Transverse colon (tissue), 4 donors: Measurements from ENCODE around the gene ZDHHC18. TPM values are rescaled to one million over a fixed set of nuclear protein-coding genes. Genes with fewer than 3 reads are reported as not detected.

Experiments used
- DNase-seq: peaks from one replicate; pipeline ENCODE4 v3.0.0-alpha.2; 2019
- H3K27ac ChIP-seq, 4 donors: fragments of 200-600 bp; sonication (generic); 2 replicates each; pipeline ENCODE4 v1.5.1; 2016 to 2018; ENCODE audit warnings: inconsistent platforms in 4 of 4
- H3K27me3 ChIP-seq: fragments of 200-600 bp; sonication (generic); 2 replicates; pipeline ENCODE4 v1.5.1; 2017; ENCODE audit warnings: inconsistent platforms
- H3K36me3 ChIP-seq, 4 donors: fragments of 200-600 bp; sonication (generic); 2 replicates each; pipeline ENCODE4 v1.5.1; 2017 to 2019; ENCODE audit warnings: inconsistent platforms in 4 of 4
- H3K4me1 ChIP-seq, 4 donors: fragments of 200-600 bp; sonication (generic); 2 replicates each; pipeline ENCODE4 v1.5.1; 2017 to 2020; ENCODE audit warnings: inconsistent platforms in 4 of 4
- H3K4me3 ChIP-seq, 4 donors: fragments of 200-600 bp; sonication (generic); 1 replicate in 1 of 4; 2 replicates in 3 of 4; pipeline versions ENCODE4 v1.5.1 to v1.6.1; 2017 to 2019; ENCODE audit warnings: inconsistent platforms in 4 of 4
- H3K9me3 ChIP-seq, 2 donors: fragments of 200-600 bp; sonication (generic); 2 replicates each; pipeline ENCODE4 v1.5.1; 2017 to 2019; ENCODE audit warnings: inconsistent platforms in 2 of 2
- CTCF ChIP-seq, 5 experiments: fragments of 200-600 bp in 3 of 5; fragments of 450-650 bp in 2 of 5; sonication (generic) in 3 of 5; IDR thresholded peaks; 1 replicate in 2 of 5; 2 replicates in 3 of 5; pipeline ENCODE4 v1.5.1; 2016 to 2017; ENCODE audit warnings: antibody characterized with exemption in 5 of 5, inconsistent platforms in 3 of 5, mild to moderate bottlenecking in 2 of 5, moderate library complexity in 1 of 5
- EP300 ChIP-seq: sonication (generic); formaldehyde crosslinking; IDR thresholded peaks from one replicate; pipeline ENCODE4 v1.6.1; 2017; ENCODE audit warnings: antibody characterized with exemption, low read depth
- POLR2A ChIP-seq: fragments of 450-650 bp; IDR thresholded peaks from one replicate; pipeline ENCODE4 v1.6.1; 2016; ENCODE audit warnings: antibody characterized with exemption, mild to moderate bottlenecking, moderate library complexity
- POLR2AphosphoS5 ChIP-seq, 3 donors: sonication (generic); formaldehyde crosslinking; IDR thresholded peaks; one replicate each; pipeline ENCODE4 v1.6.1; 2016; ENCODE audit warnings: antibody characterized with exemption in 3 of 3
- WGBS, 2 donors: methylation state at CpG; one replicate each; pipeline ENCODE4 v1.1.5; 2018; ENCODE audit warnings: low coverage in 1 of 2; 5-methylcytosine and 5-hydroxymethylcytosine counted together
- in situ Hi-C, 4 donors: fragments of 200-750 bp; cut with MboI; loops; one replicate each; pipeline versions ENCODE4 v1.15.0 to v1.15.1; 2017; ENCODE audit warnings: low sequenced_read_pairs in 3 of 4, low pct_ligation_motif_present in 1 of 4, low pct_unique_long_range_greater_than_20kb in 1 of 4
- intact Hi-C: fragments of 100-400 bp; cut with DNase I; formaldehyde crosslinking; loops from one replicate; pipeline ENCODE4 v1.15.1; 2023; ENCODE audit warnings: low total_unique reads
- total RNA-seq, 4 donors: library from RNA; depleted of rRNA; stranded (reverse); fragments of >200 nt; gene quantifications; one replicate each; pipeline ENCODE4 v1.1.0, GENCODE V29; 2016

ZDHHC18 gene
- total RNA-seq, 4 donors from 2014 or later: 4.4 to 37.3 (median 28.0) TPM

GRCh38 chr1:26781206-26781825, 45.2 kb upstream of the ZDHHC18 start:
- no peak overlapping the region for H3K27ac ChIP-seq
- peaks cover 10 to 51% (median 35%) of the 10 kb centered on the region in 4 donors for H3K4me1 ChIP-seq
- WGBS, 2 donors: 75 to 82% methylated on average over 11 of the region's 11 CpGs
- H3K9me3 ChIP-seq: no peaks in the 10 kb centered on the region
- DNase-seq: no peak
- no peaks in the 10 kb centered on the region for H3K27me3 ChIP-seq
- H3K36me3 ChIP-seq: peaks cover 0 to 43% (median 20%) of the 10 kb centered on the region in 4 donors
- no peak overlapping the region for H3K4me3 ChIP-seq
- in situ Hi-C loops: loop anchor here (10.0 to 25.0 kb wide), 2 partner anchors 87 to 94 kb away; partner anchors contain the start of gene ARID1A (in 4 of the 4)
- intact Hi-C loops: no loop called here
- TF ChIP-seq POLR2A: no peak
- no peak for TF ChIP-seq EP300
- TF ChIP-seq CTCF (IDR thresholded peaks at IDR 0.05): no peak
- TF ChIP-seq POLR2AphosphoS5 (IDR thresholded peaks at IDR 0.05): no peak

DNA sequence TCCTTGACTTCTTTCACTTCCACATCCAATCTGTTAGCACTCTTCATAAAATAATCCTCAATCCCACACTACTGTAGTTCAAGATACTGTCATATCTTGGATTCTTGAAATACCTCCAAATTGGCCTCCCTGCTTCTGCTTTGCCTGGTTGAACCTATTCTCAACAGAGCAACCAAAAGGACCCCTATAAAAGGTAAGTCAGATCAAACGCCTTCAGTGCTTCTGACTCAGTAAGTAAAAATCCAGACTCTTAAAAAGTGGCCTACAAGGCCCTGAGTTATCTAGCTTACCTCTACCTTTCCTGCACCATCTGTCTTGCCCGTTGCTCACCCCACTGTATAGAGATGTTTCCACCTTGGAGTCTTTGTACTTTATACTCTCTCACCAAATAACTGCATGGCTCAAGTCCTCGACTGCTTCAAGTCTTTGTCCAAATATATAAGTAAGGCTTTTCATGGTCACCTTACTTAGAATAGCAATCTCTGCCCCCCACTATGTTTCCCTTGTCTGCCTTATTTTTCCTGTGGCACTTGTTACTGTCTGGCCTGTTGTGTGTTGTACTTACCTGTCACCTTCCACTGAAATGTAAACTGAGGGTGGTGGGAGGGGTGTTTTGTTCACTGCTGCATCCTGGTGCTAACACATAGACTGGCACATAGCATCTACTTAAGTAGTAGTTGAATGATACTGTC, 43.8 kb upstream of the ZDHHC18 start:
- WGBS, 2 donors: 63 to 72% methylated on average over 3 of the region's 3 CpGs
- TF ChIP-seq POLR2AphosphoS5 (IDR thresholded peaks at IDR 0.05) (no peak), CTCF (IDR thresholded peaks at IDR 0.05) (no peak), EP300 (no peak), POLR2A (no peak)
- no peak for DNase-seq
- in situ Hi-C loops (loop anchor here (10.0 to 25.0 kb wide), 2 partner anchors 88 to 95 kb away; partner anchors contain the start of gene ARID1A (in 4 of the 4)), intact Hi-C loops (no loop called here)
- Histone ChIP-seq H3K4me1 (peaks cover 17 to 61% (median 47%) of the 10 kb centered on the region in 4 donors), H3K27me3 (no peaks in the 10 kb centered on the region), H3K4me3 (no peak overlapping the region), H3K36me3 (peaks cover 0 to 30% (median 14%) of the 10 kb centered on the region in 4 donors), H3K27ac (peak overlapping the region in 3 of 4 donors; percentile 98 to 99 (median 99)), H3K9me3 (no peaks in the 10 kb centered on the region)

- WGBS, 2 donors: 64 to 67% methylated on average over 2 to 5 of the region's 5 CpGs
- Histone ChIP-seq H3K27ac (peak overlapping the region; percentile 98 to 99 (median 98)), H3K27me3 (no peaks in the 10 kb centered on the region), H3K9me3 (no peaks in the 10 kb centered on the region), H3K4me3 (no peak overlapping the region), H3K36me3 (peaks cover 0 to 22% (median 9%) of the 10 kb centered on the region in 4 donors), H3K4me1 (peaks cover 17 to 64% (median 50%) of the 10 kb centered on the region in 4 donors)
- in situ Hi-C loops (loop anchor here (10.0 to 25.0 kb wide), 2 partner anchors 89 to 96 kb away; partner anchors contain the start of gene ARID1A (in 4 of the 4)), intact Hi-C loops (no loop called here)
- TF ChIP-seq CTCF (IDR thresholded peaks at IDR 0.05) (no peak), POLR2A (no peak), EP300 (no peak), POLR2AphosphoS5 (IDR thresholded peaks at IDR 0.05) (no peak)
- DNase-seq: no peak
These were observed 42.9 kb upstream of the ZDHHC18 start for GRCh38 chr1:26783646-26784022.
